ENCODE data around the gene ATRIP.
"Not testable (repeated sequence)": the region's sequence is repeated elsewhere in the genome, so short reads cannot be mapped to it uniquely, and the experiment has no call there.

ATRIP gene

DNA sequence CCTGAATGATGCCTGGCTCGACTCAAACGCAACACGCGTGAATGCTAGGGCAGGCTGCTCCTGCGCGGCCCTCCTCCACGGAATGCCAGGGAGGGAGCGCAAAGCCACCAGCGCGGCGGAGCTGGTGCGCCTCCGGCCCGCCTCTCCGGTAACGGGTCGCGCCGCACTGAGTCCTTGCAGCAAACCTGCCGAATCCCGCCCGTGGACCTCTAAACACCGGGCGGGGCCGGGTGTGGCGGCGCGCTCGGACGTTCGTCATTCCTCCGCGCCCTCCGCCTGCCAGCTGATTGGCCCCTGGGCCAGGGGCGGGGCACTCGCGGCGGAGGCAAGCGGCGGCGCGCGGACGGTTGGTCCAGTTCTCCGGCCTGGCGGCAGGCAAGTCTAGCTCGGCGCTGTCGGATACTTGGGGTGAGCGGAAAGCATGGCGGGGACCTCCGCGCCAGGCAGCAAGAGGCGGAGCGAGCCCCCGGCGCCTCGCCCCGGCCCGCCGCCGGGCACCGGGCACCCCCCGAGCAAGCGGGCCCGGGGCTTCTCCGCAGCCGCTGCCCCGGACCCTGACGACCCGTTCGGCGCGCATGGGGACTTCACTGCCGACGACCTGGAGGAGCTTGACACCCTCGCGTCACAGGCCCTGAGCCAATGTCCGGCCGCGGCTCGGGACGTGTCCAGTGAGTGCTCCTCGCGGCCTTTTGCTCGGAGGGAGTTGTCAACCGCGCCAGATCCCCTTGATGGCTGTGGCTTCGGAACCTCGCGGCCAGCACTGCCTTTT is at the start of gene ATRIP:
Gene ATRIP, plus strand, starts transcription at position 313 of the 769 bp plus-strand sequence. Its CDS starts 109 bp downstream, at position 422.
- TF ChIP-seq, protein P1, sequence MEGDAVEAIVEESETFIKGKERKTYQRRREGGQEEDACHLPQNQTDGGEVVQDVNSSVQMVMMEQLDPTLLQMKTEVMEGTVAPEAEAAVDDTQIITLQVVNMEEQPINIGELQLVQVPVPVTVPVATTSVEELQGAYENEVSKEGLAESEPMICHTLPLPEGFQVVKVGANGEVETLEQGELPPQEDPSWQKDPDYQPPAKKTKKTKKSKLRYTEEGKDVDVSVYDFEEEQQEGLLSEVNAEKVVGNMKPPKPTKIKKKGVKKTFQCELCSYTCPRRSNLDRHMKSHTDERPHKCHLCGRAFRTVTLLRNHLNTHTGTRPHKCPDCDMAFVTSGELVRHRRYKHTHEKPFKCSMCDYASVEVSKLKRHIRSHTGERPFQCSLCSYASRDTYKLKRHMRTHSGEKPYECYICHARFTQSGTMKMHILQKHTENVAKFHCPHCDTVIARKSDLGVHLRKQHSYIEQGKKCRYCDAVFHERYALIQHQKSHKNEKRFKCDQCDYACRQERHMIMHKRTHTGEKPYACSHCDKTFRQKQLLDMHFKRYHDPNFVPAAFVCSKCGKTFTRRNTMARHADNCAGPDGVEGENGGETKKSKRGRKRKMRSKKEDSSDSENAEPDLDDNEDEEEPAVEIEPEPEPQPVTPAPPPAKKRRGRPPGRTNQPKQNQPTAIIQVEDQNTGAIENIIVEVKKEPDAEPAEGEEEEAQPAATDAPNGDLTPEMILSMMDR (IDR thresholded peaks at IDR 0.05): no peak
- Histone ChIP-seq H3K27ac (peak within 1 kb of the TSS; percentile 58 to 98), H3K4me3 (peak within 1 kb of the TSS; percentile 97)
- peak; percentile 94 for DNase-seq (ENCODE audit: low spot score)

DNA sequence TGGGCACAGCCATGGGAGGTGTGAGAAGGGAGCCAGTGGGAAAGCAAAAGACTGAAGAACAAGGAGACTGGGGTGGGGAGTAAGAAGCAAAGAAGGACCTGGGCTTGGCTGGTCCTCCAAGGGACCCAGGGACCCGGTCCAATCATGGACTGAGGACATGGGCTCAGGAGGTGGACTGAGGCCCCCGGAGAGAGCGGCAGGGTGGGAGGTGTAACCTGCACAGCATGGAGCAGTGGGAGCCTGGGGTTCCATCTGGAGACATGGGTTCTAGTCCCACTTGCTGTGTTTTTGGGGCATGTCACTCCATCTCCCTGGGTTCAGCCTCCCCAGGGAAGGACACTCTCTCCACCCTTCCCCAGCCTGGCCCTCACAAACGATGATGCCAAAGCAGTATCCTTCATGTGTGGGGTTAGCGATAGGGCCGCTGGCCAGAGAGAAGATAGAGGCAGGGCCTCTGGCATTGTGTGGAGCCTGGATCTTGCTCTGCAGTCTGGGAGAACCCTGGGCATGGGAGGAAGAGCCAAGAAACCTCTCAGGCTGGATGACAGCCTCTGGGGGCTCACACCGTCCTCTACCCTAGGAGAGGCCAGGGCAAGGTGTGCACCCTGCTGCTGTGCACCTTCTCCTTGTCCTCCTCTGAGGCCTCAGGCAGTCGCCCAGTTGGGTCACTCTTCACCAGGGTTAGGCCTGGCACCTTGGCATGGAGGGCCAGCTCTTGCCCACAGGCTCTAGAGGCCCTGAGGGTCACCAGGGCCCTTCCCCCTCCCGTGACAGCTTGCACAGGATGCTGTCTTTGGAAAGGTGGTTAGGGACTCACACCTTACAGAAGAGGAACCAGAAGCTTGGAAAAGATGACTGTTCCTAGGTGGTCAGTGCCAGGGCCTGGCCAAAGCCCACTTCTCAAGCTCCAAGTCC is 48.5 kb upstream of the ATRIP start:
- no peak overlapping the region for H3K4me3 ChIP-seq
- no peak for DNase-seq (ENCODE audit: low spot score)
- H3K27ac ChIP-seq: no peak overlapping the region
- TF ChIP-seq, protein P1 (IDR thresholded peaks at IDR 0.05): no peak

DNA sequence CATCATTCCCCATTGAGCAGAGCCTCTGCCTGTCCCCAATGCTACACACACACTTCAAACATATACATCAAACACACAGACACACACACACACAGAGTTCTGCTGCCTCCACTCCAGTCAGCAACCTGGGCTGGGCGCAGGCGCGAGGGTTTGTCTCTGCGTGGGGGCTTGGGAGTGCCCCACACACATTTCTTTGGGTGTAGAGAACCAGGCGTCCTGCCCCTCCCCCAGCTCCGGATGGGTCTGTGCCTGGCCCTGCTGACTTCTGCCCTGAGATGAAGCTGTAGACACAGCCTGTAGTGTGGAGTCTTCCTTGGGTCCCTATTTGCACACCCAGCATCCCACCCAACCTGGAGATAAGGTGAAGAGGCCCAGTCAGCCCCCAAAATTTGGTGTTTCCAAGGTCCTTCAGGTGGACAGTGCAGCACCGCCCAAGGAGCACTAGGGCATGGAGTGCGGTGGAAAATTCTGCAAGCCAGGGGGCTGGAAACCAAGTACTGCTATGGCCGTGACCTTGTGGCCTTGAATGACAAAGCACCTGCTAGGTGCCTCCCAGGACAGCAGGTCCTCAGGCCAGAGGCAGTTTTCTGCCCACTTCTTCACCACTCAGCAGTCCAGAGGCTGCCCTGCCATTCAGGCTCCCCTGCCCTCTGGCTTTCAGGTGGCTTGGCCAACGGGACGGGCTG is 47.7 kb upstream of the ATRIP start:
- TF ChIP-seq, protein P1 (IDR thresholded peaks at IDR 0.05): no peak
- DNase-seq (ENCODE audit: low spot score): no peak
- H3K4me3 ChIP-seq: no peak overlapping the region
- H3K27ac ChIP-seq: no peak overlapping the region

DNA sequence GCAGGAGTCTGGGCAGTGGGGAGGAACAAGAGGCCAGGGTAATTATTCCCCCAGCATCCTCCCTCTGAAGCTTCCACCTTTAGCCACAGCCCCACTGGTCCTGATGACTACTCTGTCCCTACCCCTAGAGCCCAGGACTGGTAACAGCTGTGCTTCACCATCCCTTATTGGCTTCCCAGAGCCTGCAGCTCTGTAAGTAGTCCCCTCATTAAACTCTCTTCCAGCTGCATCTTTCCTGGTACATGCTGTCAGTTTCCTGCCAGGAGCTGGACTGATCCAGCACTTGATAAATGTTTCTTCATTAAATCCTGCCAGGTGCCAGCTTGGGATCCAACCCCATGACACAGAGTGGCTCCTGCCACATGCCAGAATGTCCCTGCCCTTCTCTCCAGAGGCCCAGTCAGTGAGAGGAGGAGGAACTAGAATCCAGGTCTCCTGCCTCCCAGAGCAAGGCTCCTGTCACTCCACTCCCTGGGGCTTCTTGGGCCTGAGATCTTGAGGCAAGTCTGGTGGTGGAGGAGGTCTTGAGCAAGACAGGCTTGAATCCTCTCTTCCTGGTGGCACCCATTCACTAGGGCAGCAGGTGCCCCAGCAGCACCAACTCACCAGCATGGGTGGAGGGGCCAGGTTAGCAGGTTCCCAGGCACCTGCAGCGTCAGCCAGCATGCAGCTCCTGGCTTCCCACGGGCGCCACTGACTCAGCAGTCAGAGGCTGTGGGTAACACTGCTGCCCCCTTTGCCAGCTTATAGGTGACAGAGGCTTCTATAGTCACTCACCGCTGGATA is 47.0 kb upstream of the ATRIP start:
- Histone ChIP-seq H3K27ac (no peak overlapping the region), H3K4me3 (no peak overlapping the region)
- TF ChIP-seq, protein P1 (IDR thresholded peaks at IDR 0.05): no peak
- DNase-seq (ENCODE audit: low spot score): no peak

DNA sequence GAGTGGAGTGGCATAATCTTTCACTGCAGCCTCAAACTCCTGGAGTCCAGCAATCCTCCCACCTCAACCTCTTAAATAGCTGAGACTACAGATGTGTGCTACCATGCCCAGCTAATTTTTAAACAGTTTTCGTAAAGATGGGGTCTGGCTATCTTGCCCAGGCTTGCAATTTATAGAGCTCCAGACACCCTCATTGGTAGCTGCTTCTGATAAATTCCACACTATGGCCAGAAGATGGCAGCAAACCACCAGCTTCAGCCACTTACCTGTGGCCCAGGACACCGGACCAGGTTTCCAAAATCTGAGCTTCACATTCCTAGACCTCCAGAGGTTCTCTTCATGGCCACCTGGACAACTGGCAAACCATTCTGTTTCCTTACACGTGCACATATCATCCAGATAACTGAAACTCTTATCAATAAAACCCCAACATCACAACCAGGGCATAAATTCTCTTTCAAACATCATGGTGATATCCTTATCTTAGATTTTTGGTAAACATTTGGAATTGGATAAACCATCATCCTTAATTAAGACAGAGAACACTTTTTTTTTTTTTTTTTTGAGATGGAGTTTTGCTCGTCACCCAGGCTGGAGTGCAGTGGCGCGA is 45.6 kb upstream of the ATRIP start:
- TF ChIP-seq, protein P1 (IDR thresholded peaks at IDR 0.05): peak; percentile 61
- no peak overlapping the region for H3K4me3 ChIP-seq
- H3K27ac ChIP-seq: peak overlapping the region; percentile 89 to 94
- DNase-seq (ENCODE audit: low spot score): peak; percentile 75

DNA sequence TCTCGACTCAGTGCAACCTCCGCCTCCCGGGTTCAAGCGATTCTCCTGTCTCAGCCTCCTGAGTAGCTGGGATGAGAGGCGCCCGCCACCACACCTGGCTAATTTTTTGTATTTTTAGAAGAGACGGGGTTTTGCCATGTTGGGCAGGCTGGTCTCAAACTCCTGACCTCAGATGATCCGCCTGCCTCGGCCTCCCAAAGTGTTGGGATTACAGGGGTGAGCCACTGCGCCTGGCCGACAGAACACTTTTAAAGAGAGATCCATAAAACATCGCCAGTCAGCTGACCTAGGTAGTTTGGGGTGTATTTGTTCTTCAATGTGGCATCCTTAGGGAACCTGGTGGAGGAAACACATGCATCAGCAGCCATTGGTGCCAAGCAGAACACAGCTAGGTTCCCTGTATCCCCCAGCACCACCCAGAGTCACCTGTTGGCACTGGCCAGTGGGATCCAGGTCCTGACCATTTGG is 45.1 kb upstream of the ATRIP start:
- peak overlapping the region; percentile 89 to 94 for H3K27ac ChIP-seq
- not testable (repeated sequence) for H3K4me3 ChIP-seq; DNase-seq (ENCODE audit: low spot score)
